ENCODE measurements around the gene CDON.

The CDON gene

GRCh38 chr11:125950178-125950490 lies 112.5 kb downstream of the CDON start:
- no peak overlapping the region for H3K9ac ChIP-seq (ENCODE audit: low read depth, low read length, poor library complexity)
- H3K79me1 ChIP-seq (ENCODE audit: low read depth, low read length), result no peaks in the 10 kb centered on the region
- no peak overlapping the region for H2BK5ac ChIP-seq (ENCODE audit: low read length)
- no peak overlapping the region for H3K4me3 ChIP-seq (ENCODE audit: low read length in 2 of 2)
- H4K8ac ChIP-seq (ENCODE audit: low read depth, low read length), result no peak overlapping the region
- no peak overlapping the region for H3K4me2 ChIP-seq (ENCODE audit: insufficient read depth, low read length, poor library complexity, severe bottlenecking)
- no peak overlapping the region for H2BK15ac ChIP-seq (ENCODE audit: low read length)
- DNase-seq (ENCODE audit: low spot score), result no peak
- no peak overlapping the region for H2BK120ac ChIP-seq (ENCODE audit: low read depth, low read length)
- H3K14ac ChIP-seq (ENCODE audit: low read length), result no peak overlapping the region
- H3K9me3 ChIP-seq (replicated peaks in 1 of 2; ENCODE audit: control insufficient read depth in 2 of 2, insufficient read depth in 1 of 2, low read depth in 1 of 2, low read length in 2 of 2), result no peaks in the 10 kb centered on the region
- H3K36me3 ChIP-seq (replicated peaks in 1 of 2; ENCODE audit: control insufficient read depth in 2 of 2, insufficient read depth in 2 of 2, low read length in 2 of 2), result no peaks in the 10 kb centered on the region
- no peak overlapping the region for H2AFZ ChIP-seq (ENCODE audit: low read length)
- peak overlapping the region; percentile 12 for H2AK5ac ChIP-seq (ENCODE audit: low read depth, low read length)
- WGBS, 2 donors (ENCODE audit: extremely low coverage in 2 of 2, insufficient read length in 2 of 2, insufficient replicate concordance in 1 of 2), result no CpG with 5 or more reads among the region's 11 CpGs
- H3K23ac ChIP-seq (ENCODE audit: low read depth, low read length, poor library complexity), result no peak overlapping the region
- H4K91ac ChIP-seq (ENCODE audit: low read depth, low read length, poor library complexity), result peak overlapping the region; percentile 76
- H3K18ac ChIP-seq (ENCODE audit: low read length), result no peak overlapping the region
- H3K4ac ChIP-seq (ENCODE audit: low read length), result no peak overlapping the region
- no peak overlapping the region for H2BK12ac ChIP-seq (ENCODE audit: low read length)
- peaks cover 0 to 7% of the 10 kb centered on the region in 2 donors for H3K4me1 ChIP-seq (ENCODE audit: control insufficient read depth in 2 of 2, insufficient read depth in 1 of 2, low read depth in 1 of 2, low read length in 2 of 2)
- no peaks in the 10 kb centered on the region for H3K27me3 ChIP-seq (ENCODE audit: control insufficient read depth in 3 of 3, insufficient read depth in 3 of 3, low read depth in 1 of 3, low read length in 3 of 3)
- H3K27ac ChIP-seq (replicated peaks; ENCODE audit: low read length), result no peak overlapping the region

GRCh38 chr11:125949271-125950177 lies 113.1 kb downstream of the CDON start:
- H3K79me1 ChIP-seq (ENCODE audit: low read depth, low read length), result no peaks in the 10 kb centered on the region
- DNase-seq (ENCODE audit: low spot score), result no peak
- H2BK5ac ChIP-seq (ENCODE audit: low read length), result no peak overlapping the region
- H3K4me2 ChIP-seq (ENCODE audit: insufficient read depth, low read length, poor library complexity, severe bottlenecking), result no peak overlapping the region
- H3K27ac ChIP-seq (replicated peaks; ENCODE audit: low read length), result peak overlapping the region; percentile 4
- no peak overlapping the region for H2BK12ac ChIP-seq (ENCODE audit: low read length)
- no peak overlapping the region for H4K8ac ChIP-seq (ENCODE audit: low read depth, low read length)
- H2AFZ ChIP-seq (ENCODE audit: low read length), result no peak overlapping the region
- no peak overlapping the region for H3K4ac ChIP-seq (ENCODE audit: low read length)
- no peak overlapping the region for H2BK15ac ChIP-seq (ENCODE audit: low read length)
- peak overlapping the region; percentile 12 for H2AK5ac ChIP-seq (ENCODE audit: low read depth, low read length)
- no peak overlapping the region for H3K23ac ChIP-seq (ENCODE audit: low read depth, low read length, poor library complexity)
- no peak overlapping the region for H2BK120ac ChIP-seq (ENCODE audit: low read depth, low read length)
- H3K9ac ChIP-seq (ENCODE audit: low read depth, low read length, poor library complexity), result no peak overlapping the region
- H3K9me3 ChIP-seq (replicated peaks in 1 of 2; ENCODE audit: control insufficient read depth in 2 of 2, insufficient read depth in 1 of 2, low read depth in 1 of 2, low read length in 2 of 2), result no peaks in the 10 kb centered on the region
- H3K14ac ChIP-seq (ENCODE audit: low read length), result no peak overlapping the region
- H4K91ac ChIP-seq (ENCODE audit: low read depth, low read length, poor library complexity), result peak overlapping the region; percentile 76
- WGBS, 2 donors (ENCODE audit: extremely low coverage in 2 of 2, insufficient read length in 2 of 2, insufficient replicate concordance in 1 of 2), result no CpG with 5 or more reads among the region's 22 CpGs
- no peaks in the 10 kb centered on the region for H3K36me3 ChIP-seq (replicated peaks in 1 of 2; ENCODE audit: control insufficient read depth in 2 of 2, insufficient read depth in 2 of 2, low read length in 2 of 2)
- no peaks in the 10 kb centered on the region for H3K27me3 ChIP-seq (ENCODE audit: control insufficient read depth in 3 of 3, insufficient read depth in 3 of 3, low read depth in 1 of 3, low read length in 3 of 3)
- H3K4me1 ChIP-seq (ENCODE audit: control insufficient read depth in 2 of 2, insufficient read depth in 1 of 2, low read depth in 1 of 2, low read length in 2 of 2), result peaks cover 0 to 7% of the 10 kb centered on the region in 2 donors
- no peak overlapping the region for H3K4me3 ChIP-seq (ENCODE audit: low read length in 2 of 2)
- H3K18ac ChIP-seq (ENCODE audit: low read length), result peak overlapping the region; percentile 4

- no peak overlapping the region for H4K8ac ChIP-seq (ENCODE audit: low read depth, low read length)
- H3K79me1 ChIP-seq (ENCODE audit: low read depth, low read length), result no peaks in the 10 kb centered on the region
- H2AFZ ChIP-seq (ENCODE audit: low read length), result no peak overlapping the region
- no peak overlapping the region for H2BK120ac ChIP-seq (ENCODE audit: low read depth, low read length)
- no peak overlapping the region for H3K9ac ChIP-seq (ENCODE audit: low read depth, low read length, poor library complexity)
- no peak overlapping the region for H3K4me3 ChIP-seq (ENCODE audit: low read length in 2 of 2)
- no CpG with 5 or more reads among the region's 23 CpGs for WGBS, 2 donors (ENCODE audit: extremely low coverage in 2 of 2, insufficient read length in 2 of 2, insufficient replicate concordance in 1 of 2)
- H3K9me3 ChIP-seq (replicated peaks in 1 of 2; ENCODE audit: control insufficient read depth in 2 of 2, insufficient read depth in 1 of 2, low read depth in 1 of 2, low read length in 2 of 2), result no peaks in the 10 kb centered on the region
- no peak overlapping the region for H3K4me2 ChIP-seq (ENCODE audit: insufficient read depth, low read length, poor library complexity, severe bottlenecking)
- no peak overlapping the region for H3K23ac ChIP-seq (ENCODE audit: low read depth, low read length, poor library complexity)
- H2AK5ac ChIP-seq (ENCODE audit: low read depth, low read length), result no peak overlapping the region
- no peaks in the 10 kb centered on the region for H3K36me3 ChIP-seq (replicated peaks in 1 of 2; ENCODE audit: control insufficient read depth in 2 of 2, insufficient read depth in 2 of 2, low read length in 2 of 2)
- no peak for DNase-seq (ENCODE audit: low spot score)
- H3K27ac ChIP-seq (replicated peaks; ENCODE audit: low read length), result no peak overlapping the region
- no peak overlapping the region for H3K14ac ChIP-seq (ENCODE audit: low read length)
- H2BK12ac ChIP-seq (ENCODE audit: low read length), result no peak overlapping the region
- H3K4me1 ChIP-seq (ENCODE audit: control insufficient read depth in 2 of 2, insufficient read depth in 1 of 2, low read depth in 1 of 2, low read length in 2 of 2), result peaks cover 0 to 7% of the 10 kb centered on the region in 2 donors
- no peak overlapping the region for H3K4ac ChIP-seq (ENCODE audit: low read length)
- H4K91ac ChIP-seq (ENCODE audit: low read depth, low read length, poor library complexity), result no peak overlapping the region
- H3K18ac ChIP-seq (ENCODE audit: low read length), result no peak overlapping the region
- no peaks in the 10 kb centered on the region for H3K27me3 ChIP-seq (ENCODE audit: control insufficient read depth in 3 of 3, insufficient read depth in 3 of 3, low read depth in 1 of 3, low read length in 3 of 3)
- H2BK5ac ChIP-seq (ENCODE audit: low read length), result no peak overlapping the region
- H2BK15ac ChIP-seq (ENCODE audit: low read length), result no peak overlapping the region
Observed at GRCh38 chr11:125948278-125949051, 114.2 kb downstream of the CDON start.

Data from neuronal stem cell (in vitro differentiated cells).